Neural cell (in vitro differentiated cells): Measurements from ENCODE around the gene TLR9. TPM values are rescaled to one million over a fixed set of nuclear protein-coding genes. Genes with fewer than 3 reads are reported as not detected.

ENCODE experiments used
- H2AFZ ChIP-seq: fragments of 200-600, 300-800 bp; sonication (generic), shearing (Covaris generic); 2 replicates; pipeline ENCODE4 v1.6.0; 2014; ENCODE audit warnings: low read depth, mild to moderate bottlenecking, antibody characterized with exemption, low read length, moderate library complexity
- H3F3A ChIP-seq: fragments of 200-600 bp; shearing (Covaris generic); 2 replicates; pipeline ENCODE4 v1.6.1; 2016; ENCODE audit warnings: mild to moderate bottlenecking, moderate library complexity, mixed read lengths, antibody characterized with exemption, low read length; ENCODE audit not compliant: insufficient read depth, poor library complexity, severe bottlenecking
- H3K27ac ChIP-seq: fragments of 200-600, 300-800 bp; sonication (generic), shearing (Covaris generic); 2 replicates; pipeline ENCODE4 v1.5.1; 2014; ENCODE audit warnings: mild to moderate bottlenecking, low read length, moderate library complexity
- H3K27me3 ChIP-seq: fragments of 300-800, 200-600 bp; sonication (generic), shearing (Covaris generic); 2 replicates; pipeline ENCODE4 v1.6.0; 2014; ENCODE audit warnings: mild to moderate bottlenecking, low read depth, low read length, moderate library complexity; ENCODE audit not compliant: insufficient read depth
- H3K36me3 ChIP-seq: fragments of 300-800, 200-600 bp; sonication (generic), shearing (Covaris generic); 2 replicates; pipeline ENCODE4 v1.5.1; 2014; ENCODE audit warnings: mild to moderate bottlenecking, antibody characterized with exemption, low read length, moderate library complexity; ENCODE audit not compliant: insufficient read depth
- H3K4me2 ChIP-seq: fragments of 300-800, 200-600 bp; sonication (generic), shearing (Covaris generic); 2 replicates; pipeline ENCODE4 v1.6.0; 2014; ENCODE audit warnings: mild to moderate bottlenecking, low read length
- H3K4me3 ChIP-seq: fragments of 300-800, 200-600 bp; sonication (generic), shearing (Covaris generic); 2 replicates; pipeline ENCODE4 v1.5.1; 2014; ENCODE audit warnings: mild to moderate bottlenecking, low read length, moderate library complexity
- H3K79me2 ChIP-seq: fragments of 200-600 bp; shearing (Covaris generic); replicated peaks from 2 replicates; pipeline ENCODE4 v1.6.0; 2014; ENCODE audit warnings: mild to moderate bottlenecking, low read length, moderate library complexity; ENCODE audit not compliant: insufficient read depth
- H3K9ac ChIP-seq: fragments of 300-800, 200-600 bp; sonication (generic), shearing (Covaris generic); 2 replicates; pipeline ENCODE4 v1.6.1; 2016; ENCODE audit warnings: mild to moderate bottlenecking, low read length, mixed read lengths
- H3K9me2 ChIP-seq: fragments of 200-600 bp; shearing (Covaris generic); 2 replicates; pipeline ENCODE4 v1.6.1; 2016; ENCODE audit warnings: mild to moderate bottlenecking, low read length, mixed read lengths; ENCODE audit not compliant: insufficient read depth
- H3K9me3 ChIP-seq: fragments of 200-600, 300-800 bp; sonication (generic), shearing (Covaris generic); 2 replicates; pipeline ENCODE4 v1.6.1; 2016; ENCODE audit warnings: mild to moderate bottlenecking, mixed run types, low read length, moderate library complexity, mixed read lengths
- H4K20me1 ChIP-seq: fragments of 200-600 bp; shearing (Covaris generic); 2 replicates; pipeline ENCODE4 v1.6.1; 2016; ENCODE audit warnings: mild to moderate bottlenecking, mixed run types; ENCODE audit not compliant: insufficient read depth
- EP300 ChIP-seq: fragments of 450-650 bp; conservative IDR thresholded peaks from 2 replicates; pipeline ENCODE4 v1.6.1; 2014; ENCODE audit warnings: antibody characterized with exemption, mild to moderate bottlenecking, moderate library complexity; ENCODE audit not compliant: poor library complexity, severe bottlenecking
- EZH2 ChIP-seq: fragments of 200-600, 300-800 bp; shearing (Covaris generic), sonication (generic); IDR thresholded peaks from 2 replicates; pipeline ENCODE4 v1.6.1; 2014; ENCODE audit warnings: antibody characterized with exemption, low read length, borderline replicate concordance, mild to moderate bottlenecking; ENCODE audit not compliant: insufficient read depth, poor library complexity, severe bottlenecking
- MXI1 ChIP-seq: fragments of 450-650 bp; conservative IDR thresholded peaks from 2 replicates; pipeline ENCODE4 v1.6.1; 2014; ENCODE audit warnings: antibody characterized with exemption, mild to moderate bottlenecking; ENCODE audit not compliant: poor library complexity, severe bottlenecking
- POLR2AphosphoS5 ChIP-seq: IDR thresholded peaks from 2 replicates; pipeline ENCODE4 v1.6.1; 2012
- RAD21 ChIP-seq: fragments of 450-650 bp; conservative IDR thresholded peaks from 2 replicates; pipeline ENCODE4 v1.6.1; 2014; ENCODE audit warnings: antibody characterized with exemption, mild to moderate bottlenecking, moderate library complexity
- SMC3 ChIP-seq: fragments of 450-650 bp; conservative IDR thresholded peaks from 2 replicates; pipeline ENCODE4 v1.6.1; 2014; ENCODE audit warnings: antibody characterized with exemption, mild to moderate bottlenecking, moderate library complexity; ENCODE audit not compliant: poor library complexity
- TAF1 ChIP-seq: IDR thresholded peaks from 2 replicates; pipeline ENCODE4 v1.6.1; 2012; ENCODE audit warnings: low read depth
- polyA plus RNA-seq: library from polyadenylated mRNA; depleted of rRNA; stranded (reverse); fragments of >200 nt; gene quantifications from 2 replicates; pipeline ENCODE4 v1.2.3, GENCODE V29; 2014
- TF ChIP-seq, protein P1 (sequence below): IDR thresholded peaks from 2 replicates; pipeline ENCODE4 v1.6.1; 2012; ENCODE audit warnings: borderline replicate concordance
- TF ChIP-seq, protein P2 (sequence below): fragments of 450-650 bp; IDR thresholded peaks from 2 replicates; pipeline ENCODE4 v1.5.1; 2014; ENCODE audit warnings: antibody characterized with exemption, mild to moderate bottlenecking, moderate library complexity; ENCODE audit not compliant: poor library complexity, severe bottlenecking

TLR9 gene
- polyA plus RNA-seq, 1 donor from 2014 or later: not detected

DNA sequence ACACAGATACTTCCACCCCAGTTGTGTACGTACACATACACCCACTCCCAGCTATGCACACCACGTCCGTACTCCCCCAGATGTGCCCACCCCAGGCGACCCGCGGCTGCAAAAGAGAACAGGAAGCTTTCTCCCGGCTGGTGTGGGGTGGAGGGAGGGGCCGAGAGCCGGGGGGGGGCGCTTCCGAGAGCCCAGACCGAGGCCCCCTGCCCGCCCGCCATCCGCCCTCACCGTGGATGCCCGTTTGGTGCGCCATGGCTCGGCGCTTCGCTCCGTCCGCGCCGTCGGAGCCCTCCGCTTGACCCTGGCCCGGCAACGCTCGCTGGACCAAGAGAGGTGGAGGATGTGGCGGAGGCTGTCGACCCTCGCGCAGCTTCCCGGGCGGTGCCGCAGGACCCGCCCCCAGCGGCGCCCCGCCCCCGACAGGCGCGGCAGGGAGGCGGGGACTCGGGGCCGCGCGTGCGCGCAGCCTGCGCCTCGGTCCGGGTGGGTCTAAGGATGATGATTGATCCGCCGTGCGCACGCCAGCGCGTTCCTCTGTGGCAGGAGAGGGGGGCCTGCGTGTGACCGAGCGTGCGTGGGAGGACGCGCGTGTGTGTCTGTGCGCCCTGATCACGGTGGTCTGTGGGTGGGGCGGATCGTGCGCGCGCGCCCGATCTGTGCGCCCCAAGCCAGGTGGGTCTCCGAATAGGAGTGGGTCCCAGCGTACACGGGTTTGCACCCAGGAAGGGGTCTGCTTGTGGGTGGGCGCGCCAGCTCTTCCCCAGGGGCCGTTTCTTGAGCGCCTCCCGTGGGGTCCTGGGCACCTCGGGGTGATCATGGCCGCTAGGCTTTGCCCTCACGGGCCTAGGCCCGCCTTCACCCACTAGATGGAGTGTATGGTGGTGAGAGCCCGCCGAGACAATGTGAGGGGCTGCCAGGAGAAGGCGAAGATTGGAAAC, 13.6 kb upstream of the TLR9 start, which contains the start of gene TWF2:
TSS of gene TWF2 (minus strand) at position 398 of the 941 bp plus-strand sequence. CDS start at position 256, 142 bp downstream.
- peaks cover 7% of the 10 kb centered on the region for H3K27me3 ChIP-seq
- H3K9me3 ChIP-seq: no peaks in the 10 kb centered on the region
- no peaks in the 10 kb centered on the region for H3K36me3 ChIP-seq
- TF ChIP-seq MXI1 (peak; percentile 75), SMC3 (peak; percentile 57), RAD21 (peak; percentile 45), TAF1 (no peak), EP300 (peak; percentile 48), POLR2AphosphoS5 (peak; percentile 89), EZH2 (no peak)
- TF ChIP-seq, protein P1, sequence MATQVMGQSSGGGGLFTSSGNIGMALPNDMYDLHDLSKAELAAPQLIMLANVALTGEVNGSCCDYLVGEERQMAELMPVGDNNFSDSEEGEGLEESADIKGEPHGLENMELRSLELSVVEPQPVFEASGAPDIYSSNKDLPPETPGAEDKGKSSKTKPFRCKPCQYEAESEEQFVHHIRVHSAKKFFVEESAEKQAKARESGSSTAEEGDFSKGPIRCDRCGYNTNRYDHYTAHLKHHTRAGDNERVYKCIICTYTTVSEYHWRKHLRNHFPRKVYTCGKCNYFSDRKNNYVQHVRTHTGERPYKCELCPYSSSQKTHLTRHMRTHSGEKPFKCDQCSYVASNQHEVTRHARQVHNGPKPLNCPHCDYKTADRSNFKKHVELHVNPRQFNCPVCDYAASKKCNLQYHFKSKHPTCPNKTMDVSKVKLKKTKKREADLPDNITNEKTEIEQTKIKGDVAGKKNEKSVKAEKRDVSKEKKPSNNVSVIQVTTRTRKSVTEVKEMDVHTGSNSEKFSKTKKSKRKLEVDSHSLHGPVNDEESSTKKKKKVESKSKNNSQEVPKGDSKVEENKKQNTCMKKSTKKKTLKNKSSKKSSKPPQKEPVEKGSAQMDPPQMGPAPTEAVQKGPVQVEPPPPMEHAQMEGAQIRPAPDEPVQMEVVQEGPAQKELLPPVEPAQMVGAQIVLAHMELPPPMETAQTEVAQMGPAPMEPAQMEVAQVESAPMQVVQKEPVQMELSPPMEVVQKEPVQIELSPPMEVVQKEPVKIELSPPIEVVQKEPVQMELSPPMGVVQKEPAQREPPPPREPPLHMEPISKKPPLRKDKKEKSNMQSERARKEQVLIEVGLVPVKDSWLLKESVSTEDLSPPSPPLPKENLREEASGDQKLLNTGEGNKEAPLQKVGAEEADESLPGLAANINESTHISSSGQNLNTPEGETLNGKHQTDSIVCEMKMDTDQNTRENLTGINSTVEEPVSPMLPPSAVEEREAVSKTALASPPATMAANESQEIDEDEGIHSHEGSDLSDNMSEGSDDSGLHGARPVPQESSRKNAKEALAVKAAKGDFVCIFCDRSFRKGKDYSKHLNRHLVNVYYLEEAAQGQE: peak; percentile 23
- TF ChIP-seq, protein P2, sequence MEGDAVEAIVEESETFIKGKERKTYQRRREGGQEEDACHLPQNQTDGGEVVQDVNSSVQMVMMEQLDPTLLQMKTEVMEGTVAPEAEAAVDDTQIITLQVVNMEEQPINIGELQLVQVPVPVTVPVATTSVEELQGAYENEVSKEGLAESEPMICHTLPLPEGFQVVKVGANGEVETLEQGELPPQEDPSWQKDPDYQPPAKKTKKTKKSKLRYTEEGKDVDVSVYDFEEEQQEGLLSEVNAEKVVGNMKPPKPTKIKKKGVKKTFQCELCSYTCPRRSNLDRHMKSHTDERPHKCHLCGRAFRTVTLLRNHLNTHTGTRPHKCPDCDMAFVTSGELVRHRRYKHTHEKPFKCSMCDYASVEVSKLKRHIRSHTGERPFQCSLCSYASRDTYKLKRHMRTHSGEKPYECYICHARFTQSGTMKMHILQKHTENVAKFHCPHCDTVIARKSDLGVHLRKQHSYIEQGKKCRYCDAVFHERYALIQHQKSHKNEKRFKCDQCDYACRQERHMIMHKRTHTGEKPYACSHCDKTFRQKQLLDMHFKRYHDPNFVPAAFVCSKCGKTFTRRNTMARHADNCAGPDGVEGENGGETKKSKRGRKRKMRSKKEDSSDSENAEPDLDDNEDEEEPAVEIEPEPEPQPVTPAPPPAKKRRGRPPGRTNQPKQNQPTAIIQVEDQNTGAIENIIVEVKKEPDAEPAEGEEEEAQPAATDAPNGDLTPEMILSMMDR: peak; percentile 68
- H3K79me2 ChIP-seq: peaks cover 13% of the 10 kb centered on the region
- H3K4me3 ChIP-seq: peak within 1 kb of the TSS; percentile 96
- H3F3A ChIP-seq: no peaks in the 10 kb centered on the region
- H4K20me1 ChIP-seq: no peaks in the 10 kb centered on the region
- peak within 1 kb of the TSS; percentile 77 for H3K27ac ChIP-seq
- peak within 1 kb of the TSS; percentile 90 for H3K9ac ChIP-seq
- H3K9me2 ChIP-seq: no peaks in the 10 kb centered on the region
- H3K4me2 ChIP-seq: peak within 1 kb of the TSS; percentile 96
- H2AFZ ChIP-seq: peak within 1 kb of the TSS; percentile 83

DNA sequence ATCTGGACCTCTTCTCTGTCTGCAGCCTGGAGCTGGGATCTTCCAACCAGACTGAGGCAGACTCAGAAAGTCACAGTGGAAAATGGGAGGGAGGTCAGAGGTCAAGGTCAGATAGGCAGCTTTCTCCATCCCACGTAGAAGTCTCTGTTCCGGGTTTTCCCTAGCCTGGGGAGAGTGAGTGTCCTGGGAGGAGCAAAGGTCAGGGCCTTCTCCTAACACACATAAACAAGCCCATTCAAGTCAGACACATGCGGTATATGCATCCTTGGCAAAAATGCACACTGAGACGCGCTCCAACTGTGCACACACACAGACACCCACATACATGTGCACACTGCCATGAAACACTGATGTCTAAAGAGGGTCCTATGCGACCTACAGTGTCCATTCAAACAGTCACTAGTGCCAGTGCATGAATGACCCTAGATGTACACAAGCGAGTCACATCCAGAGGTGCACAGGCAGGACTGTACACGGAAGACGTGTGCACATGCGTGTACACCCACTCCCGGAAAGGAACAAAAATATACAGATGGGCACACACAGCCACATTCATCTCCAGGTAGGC, 12.8 kb upstream of the TLR9 start:
- Histone ChIP-seq H3K27me3 (no peaks in the 10 kb centered on the region), H3K9me3 (no peaks in the 10 kb centered on the region), H3K27ac (peak overlapping the region; percentile 70), H3F3A (no peaks in the 10 kb centered on the region), H3K9ac (peak overlapping the region; percentile 90), H3K4me3 (peak overlapping the region; percentile 96), H3K9me2 (no peaks in the 10 kb centered on the region), H3K79me2 (peaks cover 13% of the 10 kb centered on the region), H3K36me3 (no peaks in the 10 kb centered on the region), H4K20me1 (no peaks in the 10 kb centered on the region), H2AFZ (peak overlapping the region; percentile 24), H3K4me2 (peak overlapping the region; percentile 96)
- peak; percentile 50 for TF ChIP-seq MXI1
- no peak for TF ChIP-seq POLR2AphosphoS5
